Femur (tissue), 1 donor: ENCODE measurements around the gene NUDT19.
A peak's percentile ranks its signal among the peaks of the same experiment; 100 is the strongest.
"Not testable (repeated sequence)": the region's sequence is repeated elsewhere in the genome, so short reads cannot be mapped to it uniquely, and the experiment has no call there.

Experiments
- DNase-seq: peaks from one replicate; pipeline ENCODE4 v3.0.0-alpha.2; 2017

Gene NUDT19

GRCh38 chr19:32691291-32691951 lies at the start of gene NUDT19:
Gene NUDT19, plus strand, starts transcription at chr19:32691821. Its CDS starts 140 bp downstream, at chr19:32691961.
- peak; percentile 86 for DNase-seq

- no peak for DNase-seq
Measured at GRCh38 chr19:32642771-32643170, 48.9 kb upstream of the NUDT19 start.

GRCh38 chr19:32646556-32646955 lies 45.1 kb upstream of the NUDT19 start:
- no peak for DNase-seq

- DNase-seq: no peak
Measured at GRCh38 chr19:32647361-32647760, 44.3 kb upstream of the NUDT19 start.

GRCh38 chr19:32649751-32650150 lies 41.9 kb upstream of the NUDT19 start:
- no peak for DNase-seq

- DNase-seq: no peak
Measured at GRCh38 chr19:32650671-32651070, 41.0 kb upstream of the NUDT19 start.

GRCh38 chr19:32651729-32652140 lies 39.9 kb upstream of the NUDT19 start:
- peak; percentile 55 for DNase-seq

GRCh38 chr19:32652331-32652730 lies 39.3 kb upstream of the NUDT19 start:
- DNase-seq: not testable (repeated sequence)

- DNase-seq: peak; percentile 40
Measured at GRCh38 chr19:32652894-32653598, 38.6 kb upstream of the NUDT19 start.

- no peak for DNase-seq
Measured at GRCh38 chr19:32653599-32653915, 38.1 kb upstream of the NUDT19 start.

- DNase-seq: not testable (repeated sequence)
Measured at GRCh38 chr19:32656379-32656778, 35.2 kb upstream of the NUDT19 start.

- DNase-seq: no peak
Measured at GRCh38 chr19:32658075-32658474, 33.5 kb upstream of the NUDT19 start.

GRCh38 chr19:32658527-32658926 lies 33.1 kb upstream of the NUDT19 start:
- no peak for DNase-seq

- no peak for DNase-seq
Measured at GRCh38 chr19:32661318-32661717, 30.3 kb upstream of the NUDT19 start.

- no peak for DNase-seq
Measured at GRCh38 chr19:32662186-32662585, 29.4 kb upstream of the NUDT19 start.

GRCh38 chr19:32666084-32666483 lies 25.5 kb upstream of the NUDT19 start:
- DNase-seq: no peak

- DNase-seq: no peak
Measured at GRCh38 chr19:32669310-32669709, 22.3 kb upstream of the NUDT19 start.

- no peak for DNase-seq
Measured at GRCh38 chr19:32671883-32672593, 19.6 kb upstream of the NUDT19 start.

- no peak for DNase-seq
Measured at GRCh38 chr19:32672841-32673240, 18.8 kb upstream of the NUDT19 start.

GRCh38 chr19:32673573-32673972 lies 18.0 kb upstream of the NUDT19 start:
- no peak for DNase-seq

- DNase-seq: no peak
Measured at GRCh38 chr19:32674153-32674930, 17.3 kb upstream of the NUDT19 start.

GRCh38 chr19:32674931-32675719 lies 16.5 kb upstream of the NUDT19 start, which contains the start of gene ANKRD27:
Gene ANKRD27, minus strand, starts transcription at chr19:32675180. Its CDS starts 16,165 bp downstream, at chr19:32659015.
- peak; percentile 99 for DNase-seq
